GM21367 (cell line): ENCODE results near the gene USP44.
"Not testable (repeated sequence)": the region's sequence is repeated elsewhere in the genome, so short reads cannot be mapped to it uniquely, and the experiment has no call there.

Experiments used
- ATAC-seq: cut with Tn5 transposase; IDR thresholded peaks from one replicate; pipeline ENCODE4 v1.9.1; 2021; ENCODE audit not compliant: unreplicated experiment

The USP44 gene

DNA sequence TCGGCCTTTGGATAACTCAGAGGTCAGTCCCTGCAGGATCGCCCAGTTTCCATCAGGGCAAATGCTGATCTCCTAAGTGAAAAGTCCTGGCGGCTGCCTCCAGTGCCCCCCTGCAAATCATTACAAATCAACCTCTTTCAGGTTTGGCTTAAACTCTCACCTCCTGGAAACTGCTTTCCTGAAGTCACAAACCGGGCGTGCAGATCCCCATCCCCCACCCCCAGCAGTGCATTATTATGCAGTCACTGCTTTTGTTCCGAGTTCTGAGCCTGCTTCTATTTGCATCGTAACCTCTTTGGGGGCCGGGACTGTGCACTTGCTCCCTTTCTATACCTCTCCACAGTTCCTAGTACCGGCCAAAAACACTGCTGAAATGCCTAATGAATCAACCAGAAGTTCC is at the start of gene USP44:
Gene USP44 (minus strand): TSS at position 172 of the 400 bp plus-strand sequence. CDS start 17,220 bp downstream, outside the sequence.
- ATAC-seq: no peak

DNA sequence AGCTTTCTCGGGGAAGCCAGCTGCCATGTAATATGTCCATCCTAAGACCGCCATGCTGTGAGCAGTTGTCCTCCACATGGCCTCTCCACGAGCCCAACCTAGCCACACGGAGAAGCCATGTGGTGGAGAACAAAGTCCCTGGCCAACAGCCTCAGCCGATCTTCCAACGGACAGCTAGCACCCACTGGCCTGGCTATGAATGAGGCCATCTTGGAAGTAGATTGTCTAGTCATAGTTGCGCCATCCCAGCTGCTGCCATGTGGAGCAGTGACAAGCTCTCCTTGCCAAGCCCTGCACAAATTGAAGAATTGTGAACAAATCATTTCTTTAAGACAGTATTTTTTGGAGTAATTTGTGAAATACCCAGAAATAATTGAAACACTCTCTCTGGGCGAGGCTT is 49.3 kb upstream of the USP44 start:
- ATAC-seq: no peak

DNA sequence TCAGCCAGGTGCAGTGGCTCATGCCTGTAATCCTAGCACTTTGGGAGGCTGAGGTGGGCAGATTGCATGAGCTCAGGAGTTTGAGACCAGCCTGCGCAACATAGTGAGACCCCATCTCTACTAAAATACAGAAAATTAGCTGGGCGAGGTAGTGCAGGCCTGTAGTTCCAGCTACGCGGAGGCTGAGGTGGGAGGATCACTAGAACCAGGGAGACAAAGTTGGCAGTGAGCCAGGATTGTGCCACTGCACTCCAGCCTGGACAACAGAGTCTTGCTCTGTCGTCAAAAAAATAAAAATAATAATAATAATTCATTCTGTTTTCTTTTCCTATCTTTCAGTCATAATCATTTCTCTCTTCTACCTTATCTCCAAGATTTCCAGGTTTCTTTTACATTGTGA is 48.6 kb upstream of the USP44 start:
- ATAC-seq: no peak

DNA sequence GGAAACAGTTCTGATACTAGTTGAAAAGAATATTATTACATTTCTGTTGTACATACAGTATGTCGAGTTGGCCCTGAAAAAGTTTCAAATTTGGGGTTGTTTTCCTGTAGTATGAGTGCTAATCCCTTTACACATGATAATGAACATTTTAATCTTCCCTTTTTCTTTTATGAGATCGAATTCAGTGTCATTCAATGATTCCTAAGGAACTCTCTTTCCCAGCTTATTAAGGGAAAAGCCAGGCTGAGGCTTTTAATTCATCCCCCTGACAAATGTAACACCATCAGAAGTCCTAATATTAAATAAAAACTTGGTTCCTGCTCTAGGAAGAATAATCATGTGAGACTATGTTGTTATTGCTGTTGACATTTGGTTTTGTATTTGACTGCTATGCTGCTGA is 42.9 kb upstream of the USP44 start:
- no peak for ATAC-seq

DNA sequence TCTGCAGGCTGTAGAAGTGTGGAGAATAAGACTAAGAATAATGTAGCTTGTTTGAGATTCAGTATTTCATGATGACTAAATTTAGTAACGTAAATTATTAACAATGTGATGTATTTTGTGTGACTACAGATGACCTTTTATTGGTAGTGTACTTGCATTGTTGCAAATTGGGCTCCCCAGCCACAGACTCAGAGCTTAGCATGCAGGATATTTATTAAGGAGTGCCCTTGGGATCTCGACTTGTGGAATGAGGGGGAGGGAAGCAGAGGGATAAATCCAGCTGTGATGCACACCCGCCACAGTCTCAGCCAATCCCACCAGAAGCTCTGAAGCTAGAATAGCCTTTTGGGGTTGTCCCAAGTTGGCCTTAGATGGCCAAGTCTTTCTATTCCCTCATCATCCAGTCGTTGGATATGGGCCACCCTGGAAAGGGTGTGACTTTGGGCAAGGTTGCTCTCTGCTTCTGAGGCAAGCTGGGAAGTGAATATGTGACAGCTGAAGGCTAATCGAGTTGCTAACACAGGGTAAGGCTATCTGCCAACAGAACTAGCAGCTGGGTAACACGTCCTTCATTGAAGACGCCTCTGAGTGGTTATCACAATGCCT is 42.1 kb upstream of the USP44 start:
- ATAC-seq: no peak

DNA sequence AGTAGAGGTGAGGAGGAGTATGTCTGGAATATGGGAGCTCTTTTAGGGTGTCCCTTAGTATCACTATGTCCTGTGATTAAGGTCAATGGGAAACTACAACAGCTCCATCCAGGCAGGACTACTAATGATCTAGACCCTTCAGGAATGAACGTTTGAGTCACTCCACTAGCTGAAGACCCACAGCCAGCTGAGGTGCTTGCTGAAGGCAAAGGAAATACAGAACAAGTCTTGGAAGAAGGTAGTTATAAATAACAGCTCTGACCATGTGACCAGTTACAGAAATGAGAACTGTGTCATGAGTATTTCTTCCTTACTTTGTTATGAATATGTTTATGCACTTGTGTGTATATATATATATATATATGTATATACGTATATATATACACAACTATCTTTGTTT is 40.5 kb upstream of the USP44 start:
- no peak for ATAC-seq

DNA sequence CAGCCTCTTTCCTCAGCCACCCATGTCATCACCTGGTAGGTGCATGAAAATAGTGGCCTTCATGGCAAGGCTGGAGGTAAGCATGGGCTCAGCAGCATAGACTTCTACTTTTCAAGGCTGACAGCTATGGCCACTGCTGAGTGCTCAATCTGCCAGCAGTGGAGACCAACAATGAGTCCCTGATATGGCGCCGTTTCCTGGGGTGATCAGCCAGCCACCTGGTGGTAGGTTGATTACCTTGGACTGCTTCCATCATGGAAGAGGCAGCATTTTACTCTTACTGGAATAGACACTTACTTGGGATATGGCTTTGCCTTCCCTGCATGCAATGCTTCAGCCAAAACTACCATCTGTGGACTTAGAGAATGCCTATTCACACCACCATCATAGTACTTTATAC is 39.5 kb upstream of the USP44 start:
- ATAC-seq: no peak

DNA sequence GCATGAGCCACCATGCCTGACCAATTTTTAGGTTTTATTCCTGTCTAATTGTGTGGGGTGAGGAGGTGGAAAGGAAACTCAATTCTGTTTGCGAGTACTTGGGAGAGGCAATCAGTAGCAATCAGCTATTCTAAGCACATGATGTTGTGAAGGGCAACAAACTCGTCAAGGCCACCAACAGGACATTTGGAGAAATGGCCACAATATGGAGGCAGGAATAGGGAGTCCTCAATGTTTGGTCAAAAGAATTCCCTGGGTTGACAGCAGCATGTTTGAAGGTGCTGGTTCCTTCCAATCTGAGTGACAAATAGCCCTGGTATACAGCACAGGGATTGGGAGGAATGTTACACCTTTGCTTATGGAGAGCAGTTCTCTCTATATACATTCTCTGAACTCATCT is 32.7 kb upstream of the USP44 start:
- ATAC-seq: no peak

DNA sequence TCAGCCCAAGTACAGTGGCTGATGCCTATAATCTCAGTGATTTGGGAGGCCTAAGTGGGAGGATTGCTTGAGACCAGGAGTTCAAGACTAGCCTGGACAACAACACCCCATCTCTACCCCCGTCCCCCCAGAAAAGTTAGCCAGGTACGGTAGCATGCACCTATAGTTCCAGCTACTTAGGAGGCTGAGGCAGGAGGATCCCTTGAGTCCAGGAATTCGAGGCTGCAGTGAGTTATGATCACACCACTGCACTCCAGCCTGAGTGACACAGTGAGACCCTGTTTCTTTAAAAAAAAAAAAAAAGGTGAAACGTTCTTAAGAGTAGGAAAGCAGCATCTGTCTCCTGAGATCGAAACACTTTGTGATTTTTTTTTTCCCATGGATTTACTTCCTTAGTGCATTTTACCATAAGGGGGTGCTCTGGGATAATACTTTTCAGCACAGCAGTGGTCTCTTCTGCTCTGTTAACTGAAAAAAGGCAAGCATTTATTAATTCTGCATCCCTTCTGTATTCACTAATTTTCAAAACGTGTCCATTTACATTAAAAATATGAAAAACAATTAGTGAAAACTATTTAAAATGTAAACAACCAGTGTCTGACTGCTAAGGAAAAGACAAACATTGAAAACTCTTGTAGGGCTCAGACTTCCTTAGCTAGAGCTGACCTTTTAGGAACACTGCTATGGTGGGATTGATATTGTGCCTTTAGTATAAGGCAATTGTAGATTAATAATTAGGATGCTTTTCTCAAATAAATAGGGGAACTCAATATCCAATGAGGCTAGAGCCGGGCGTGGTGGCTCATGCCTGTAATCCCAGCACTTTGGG is 31.2 kb upstream of the USP44 start:
- no peak for ATAC-seq

DNA sequence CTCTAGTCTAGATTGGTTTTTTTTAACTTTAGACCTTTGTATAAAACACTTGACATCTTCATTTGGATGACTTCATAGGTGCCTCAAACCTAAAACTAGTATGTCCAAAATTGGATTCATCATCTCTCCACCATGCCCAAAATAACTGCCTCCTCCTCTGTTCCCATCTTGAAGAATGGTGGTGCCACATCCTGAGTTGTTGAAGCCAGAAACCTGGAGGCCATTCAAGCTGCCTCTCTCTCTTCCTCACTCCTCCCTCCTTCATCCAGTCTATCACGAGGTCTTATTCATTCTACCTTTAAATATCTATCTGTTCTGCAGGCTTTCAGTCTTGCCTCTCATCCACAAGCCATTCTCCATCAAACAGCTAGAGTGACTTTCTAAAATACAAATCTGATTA is 26.5 kb upstream of the USP44 start:
- no peak for ATAC-seq

DNA sequence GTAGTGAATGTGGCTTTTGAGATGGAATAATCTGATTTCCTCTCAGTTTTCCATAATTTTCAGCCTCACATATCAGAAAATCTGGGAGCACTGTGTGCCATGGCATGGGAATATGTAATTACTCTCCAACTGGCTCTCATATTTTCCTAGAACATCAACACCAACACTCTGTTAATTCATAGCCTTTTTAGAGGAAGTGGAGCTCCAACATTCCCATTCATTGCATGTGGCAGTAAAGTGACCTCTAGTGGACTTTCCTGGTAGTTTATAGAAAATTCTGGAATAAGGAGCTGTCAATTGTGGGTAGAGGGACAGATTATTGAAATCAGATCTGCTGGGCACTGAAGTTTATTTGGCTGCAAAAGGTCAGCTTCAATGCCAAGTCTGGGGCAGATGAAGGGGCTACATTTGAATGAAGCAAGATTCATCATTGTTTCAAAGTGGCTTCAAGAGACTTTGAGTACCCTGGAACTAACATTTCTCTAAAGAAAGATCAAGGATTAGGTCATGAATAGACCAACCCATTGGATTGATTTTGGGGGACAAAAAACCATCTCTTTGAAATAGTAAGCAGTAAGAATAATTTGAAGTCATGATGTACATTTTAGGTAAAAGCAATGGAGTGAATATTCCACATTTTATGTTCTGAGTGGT is 23.6 kb upstream of the USP44 start:
- ATAC-seq: no peak

DNA sequence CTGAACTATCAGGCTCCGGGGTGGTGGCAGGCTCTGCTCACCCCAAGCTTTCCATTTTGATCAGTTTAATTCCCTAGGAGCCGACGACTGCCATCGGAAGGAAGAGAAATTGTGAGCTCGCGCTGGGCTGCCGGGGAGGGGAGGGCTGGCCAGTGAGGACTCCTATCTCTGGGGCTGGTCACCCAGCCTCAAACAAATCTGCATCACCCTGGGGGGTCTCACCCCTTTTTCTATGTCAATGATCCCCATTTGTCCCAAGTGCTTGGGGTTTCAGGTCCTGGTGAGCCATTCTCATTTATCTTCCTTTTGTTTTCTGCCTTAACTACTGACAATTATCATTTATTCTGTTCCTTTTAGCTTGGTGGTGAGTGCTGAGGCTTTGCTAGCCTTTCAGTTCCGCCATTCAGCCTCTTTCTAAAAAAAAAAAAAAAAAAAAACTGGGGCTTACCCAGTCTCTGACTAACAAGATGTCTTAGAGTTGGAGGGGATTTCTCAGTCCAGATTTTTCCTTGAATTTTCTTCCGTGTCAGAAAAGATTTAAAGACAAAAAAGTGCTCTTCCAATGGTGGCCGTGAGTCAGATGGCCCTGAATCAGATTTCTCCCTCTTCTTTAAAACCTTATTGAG is 22.8 kb upstream of the USP44 start:
- no peak for ATAC-seq

DNA sequence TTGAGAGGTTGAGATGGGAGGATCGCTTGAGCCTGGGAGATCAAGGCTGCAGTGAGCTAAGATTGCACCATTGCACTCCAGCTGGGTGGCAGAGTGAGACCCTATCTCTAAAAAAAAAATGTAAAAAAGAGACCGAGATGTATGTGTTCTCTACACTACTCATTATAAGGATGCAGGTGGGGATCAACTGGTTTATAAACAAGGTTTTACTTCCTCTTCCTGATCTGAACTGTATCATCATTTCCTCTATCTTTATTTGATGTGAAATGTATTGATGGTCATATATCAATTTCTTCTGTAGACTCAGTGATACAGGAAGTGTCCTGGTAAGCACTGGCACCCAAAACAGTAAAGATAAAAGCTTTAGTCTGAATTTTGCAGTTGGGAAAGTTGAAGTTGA is 20.1 kb upstream of the USP44 start:
- no peak for ATAC-seq

DNA sequence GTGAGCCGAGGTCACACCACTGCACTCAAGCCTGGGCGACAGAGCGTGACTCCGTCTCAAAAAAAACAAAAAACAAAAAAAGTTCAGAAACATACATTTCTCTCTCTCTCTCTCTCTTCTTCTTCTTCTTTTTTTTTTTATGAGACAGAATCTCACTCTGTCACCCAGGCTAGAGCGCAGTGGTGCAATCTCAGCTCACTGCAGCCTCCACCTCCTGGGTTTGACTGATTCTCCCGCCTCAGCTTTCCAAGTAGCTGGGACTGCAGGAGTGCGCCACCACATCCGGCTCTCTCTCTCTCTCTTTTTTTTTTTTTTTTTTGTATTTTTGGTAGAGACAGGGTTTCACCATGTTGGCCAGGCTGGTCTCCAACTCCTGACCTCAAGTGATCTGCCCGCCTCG is 16.8 kb upstream of the USP44 start:
- ATAC-seq: not testable (repeated sequence)

DNA sequence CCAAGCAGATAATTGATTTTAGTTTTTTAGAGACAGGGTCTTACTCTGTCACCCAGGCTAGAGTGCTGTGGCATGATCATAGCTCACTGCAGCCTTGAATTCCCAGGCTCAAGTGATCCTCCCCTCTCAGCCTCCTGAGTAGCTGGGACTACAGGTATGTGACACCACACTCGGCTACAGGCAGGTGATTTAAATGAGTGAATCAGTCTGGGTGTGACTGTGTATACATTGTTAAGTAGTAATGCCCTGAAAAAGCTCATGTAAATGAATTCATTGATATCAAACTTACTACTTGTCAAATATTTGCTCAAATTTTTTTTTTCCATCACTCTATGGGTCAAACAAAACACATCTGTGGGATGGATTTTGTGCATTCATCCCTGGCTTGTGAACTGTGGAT is 6.3 kb upstream of the USP44 start:
- no peak for ATAC-seq

DNA sequence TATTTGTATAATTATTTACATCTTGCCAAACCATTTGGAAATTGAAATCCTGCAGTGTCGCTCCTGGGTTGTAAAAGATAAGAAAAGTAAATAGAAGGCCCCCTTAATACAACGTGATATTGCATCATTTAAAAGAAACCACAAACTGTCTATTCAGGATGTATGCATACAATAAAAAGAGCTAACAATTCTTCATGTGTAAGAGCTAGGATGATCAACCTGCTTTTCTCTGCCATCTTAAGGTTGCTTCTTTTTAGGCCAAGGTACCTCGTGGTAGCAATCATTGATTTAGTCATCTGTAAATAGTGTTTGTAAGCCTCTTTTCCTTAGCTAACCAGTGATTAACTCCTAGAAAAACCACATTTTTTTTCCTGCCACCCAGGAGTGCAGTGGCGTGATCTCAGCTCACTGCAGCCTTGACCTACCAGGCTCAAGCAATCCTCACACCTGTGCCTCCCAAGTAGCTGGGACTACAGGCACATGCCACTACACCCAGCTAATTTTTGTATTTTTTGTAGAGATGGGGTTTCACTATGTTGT is 3.3 kb upstream of the USP44 start:
- no peak for ATAC-seq

DNA sequence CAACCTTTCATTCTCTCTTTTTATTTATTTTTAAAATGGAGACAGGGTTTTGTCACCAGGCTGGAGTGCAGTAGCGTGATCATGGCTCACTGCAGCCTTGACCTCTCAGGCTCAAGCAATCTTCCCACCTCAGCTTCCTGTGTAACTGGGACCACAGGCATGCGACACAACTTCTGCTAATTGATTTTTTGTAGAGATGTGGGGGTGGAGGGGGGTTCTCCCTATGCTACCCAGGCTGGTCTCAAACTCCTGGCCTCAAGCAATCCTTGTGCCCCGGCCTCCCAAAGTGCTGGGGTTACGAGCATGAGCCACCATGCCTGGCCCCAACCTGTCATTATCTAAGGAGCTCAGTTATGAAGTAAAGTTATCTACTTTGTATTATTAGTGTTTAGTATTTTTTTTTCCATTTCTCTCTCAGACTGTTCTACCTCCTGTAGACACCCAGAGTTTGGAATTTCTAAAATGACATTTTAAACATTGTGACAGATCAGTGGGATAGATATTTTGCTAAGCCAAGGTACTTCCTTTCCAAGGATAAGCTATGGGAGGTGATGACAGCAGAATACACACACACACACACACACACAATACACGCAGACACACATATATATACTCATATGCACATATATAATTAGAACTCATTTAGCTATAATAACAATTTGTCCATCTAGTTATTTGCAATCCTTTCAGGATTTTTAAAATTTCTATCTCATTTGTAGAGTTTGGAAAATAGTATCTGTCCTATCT is 2.1 kb upstream of the USP44 start:
- no peak for ATAC-seq

DNA sequence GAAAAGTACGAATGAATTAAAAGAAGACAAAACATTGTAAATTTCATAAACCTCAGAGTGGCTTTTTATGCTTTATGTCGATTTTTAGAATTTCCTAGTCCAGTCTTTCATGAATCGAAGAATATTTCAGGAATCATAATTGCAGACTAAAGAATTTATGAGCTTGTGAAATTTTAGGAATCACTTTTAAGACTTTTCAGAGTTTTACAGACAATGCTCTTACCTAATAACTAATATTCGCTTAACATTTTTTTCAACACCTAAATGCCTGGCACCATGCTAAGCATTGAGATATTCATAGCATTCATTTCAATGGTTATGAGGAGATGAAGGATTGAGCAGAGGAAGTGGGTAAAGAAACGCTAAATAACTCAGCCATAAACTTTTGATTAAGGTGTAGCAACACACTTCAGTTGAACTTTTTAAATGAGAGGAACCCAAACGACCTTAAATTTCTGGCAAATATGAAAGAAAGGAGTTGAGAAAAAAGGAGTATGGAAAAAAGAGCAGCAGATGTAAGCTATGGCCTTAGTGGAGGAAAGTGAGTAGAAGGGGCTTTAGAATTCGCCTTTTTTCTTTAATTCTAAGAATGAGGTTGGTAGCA is 739 bp upstream of the USP44 start:
- ATAC-seq: no peak

DNA sequence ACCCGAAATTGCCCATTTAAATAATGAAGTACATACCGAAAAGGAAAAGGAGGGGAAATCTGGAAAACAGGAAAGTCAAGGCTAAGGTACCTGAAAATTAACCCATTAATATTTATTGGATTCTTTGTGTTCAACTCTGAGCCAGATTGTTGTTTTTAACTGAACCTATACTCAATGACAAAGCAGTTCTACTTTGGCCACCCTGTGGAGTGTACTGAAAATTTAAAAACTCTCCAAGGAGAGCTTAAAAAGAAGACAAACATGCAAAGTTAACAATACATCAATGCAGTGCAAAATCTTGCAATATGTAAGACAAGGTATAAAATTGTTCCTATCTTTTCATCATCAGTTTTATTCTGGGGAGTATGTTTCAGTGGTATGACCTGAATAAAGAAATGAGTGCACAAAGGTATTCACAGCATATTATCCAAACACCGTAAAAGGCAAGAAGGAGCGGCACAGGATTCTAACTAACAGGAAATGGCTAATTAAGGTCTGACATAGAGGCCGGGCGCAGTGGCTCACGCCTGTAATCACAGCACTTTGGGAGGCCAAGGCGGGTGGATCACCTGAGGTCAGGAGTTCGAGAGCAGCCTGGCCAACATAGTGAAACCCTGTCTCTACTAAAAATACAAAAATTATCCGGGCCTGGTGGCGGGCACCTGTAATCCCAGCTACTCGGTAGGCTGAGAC is 1.7 kb downstream of the USP44 start:
- ATAC-seq: no peak
